Panc1 (cell line): ENCODE measurements around the gene BICRA.

Source experiments
- POLR2AphosphoS5 ChIP-seq: IDR thresholded peaks from 2 replicates; pipeline ENCODE4 v1.6.1; 2012; ENCODE audit warnings: mild to moderate bottlenecking, low read depth, low read length, moderate library complexity
- SIN3A ChIP-seq: IDR thresholded peaks from 2 replicates; pipeline ENCODE4 v1.6.1; 2012; ENCODE audit warnings: low read depth, mild to moderate bottlenecking, low read length, moderate library complexity, borderline replicate concordance; ENCODE audit not compliant: insufficient read depth
- TCF7L2 ChIP-seq: IDR thresholded peaks from 2 replicates; pipeline ENCODE4 v1.6.1; 2011; ENCODE audit warnings: mild to moderate bottlenecking, low read depth, low read length, inconsistent platforms
- TF ChIP-seq, protein P1 (sequence below): fragments of 450-650 bp; IDR thresholded peaks from 2 replicates; pipeline ENCODE4 v1.5.1; 2017; ENCODE audit warnings: mild to moderate bottlenecking
- TF ChIP-seq, protein P2 (sequence below), 2 experiments: IDR thresholded peaks; 2 replicates each; pipeline ENCODE4 v1.6.1; 2011 to 2012; ENCODE audit warnings: low read depth in 2 of 2, control low read depth in 1 of 2, low read length in 1 of 2, mild to moderate bottlenecking in 1 of 2, moderate library complexity in 1 of 2; ENCODE audit not compliant: insufficient read depth in 1 of 2

DNA sequence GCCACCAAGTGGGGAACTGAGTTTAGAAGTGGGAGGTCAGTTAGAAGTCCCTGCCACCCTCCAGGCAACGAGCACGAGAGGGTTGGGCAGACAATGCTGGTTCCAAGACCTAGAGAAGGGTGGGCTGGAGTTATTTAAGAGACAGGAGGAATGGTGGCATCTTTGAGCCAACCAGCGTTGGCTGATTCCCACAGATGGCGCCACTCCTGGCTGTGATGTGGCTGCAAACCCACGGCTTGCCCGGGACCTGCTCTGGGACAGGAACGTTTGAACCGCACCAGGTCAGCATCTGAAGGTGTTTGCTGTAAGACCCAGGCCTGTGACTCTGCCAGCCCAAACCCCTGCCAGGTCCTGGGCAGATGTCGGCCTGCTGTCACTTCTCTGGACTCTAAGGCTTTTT is 42.8 kb downstream of the BICRA start:
- TF ChIP-seq, protein P1, sequence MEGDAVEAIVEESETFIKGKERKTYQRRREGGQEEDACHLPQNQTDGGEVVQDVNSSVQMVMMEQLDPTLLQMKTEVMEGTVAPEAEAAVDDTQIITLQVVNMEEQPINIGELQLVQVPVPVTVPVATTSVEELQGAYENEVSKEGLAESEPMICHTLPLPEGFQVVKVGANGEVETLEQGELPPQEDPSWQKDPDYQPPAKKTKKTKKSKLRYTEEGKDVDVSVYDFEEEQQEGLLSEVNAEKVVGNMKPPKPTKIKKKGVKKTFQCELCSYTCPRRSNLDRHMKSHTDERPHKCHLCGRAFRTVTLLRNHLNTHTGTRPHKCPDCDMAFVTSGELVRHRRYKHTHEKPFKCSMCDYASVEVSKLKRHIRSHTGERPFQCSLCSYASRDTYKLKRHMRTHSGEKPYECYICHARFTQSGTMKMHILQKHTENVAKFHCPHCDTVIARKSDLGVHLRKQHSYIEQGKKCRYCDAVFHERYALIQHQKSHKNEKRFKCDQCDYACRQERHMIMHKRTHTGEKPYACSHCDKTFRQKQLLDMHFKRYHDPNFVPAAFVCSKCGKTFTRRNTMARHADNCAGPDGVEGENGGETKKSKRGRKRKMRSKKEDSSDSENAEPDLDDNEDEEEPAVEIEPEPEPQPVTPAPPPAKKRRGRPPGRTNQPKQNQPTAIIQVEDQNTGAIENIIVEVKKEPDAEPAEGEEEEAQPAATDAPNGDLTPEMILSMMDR: no peak
- TF ChIP-seq TCF7L2 (no peak), SIN3A (no peak), POLR2AphosphoS5 (no peak)
- TF ChIP-seq, protein P2, sequence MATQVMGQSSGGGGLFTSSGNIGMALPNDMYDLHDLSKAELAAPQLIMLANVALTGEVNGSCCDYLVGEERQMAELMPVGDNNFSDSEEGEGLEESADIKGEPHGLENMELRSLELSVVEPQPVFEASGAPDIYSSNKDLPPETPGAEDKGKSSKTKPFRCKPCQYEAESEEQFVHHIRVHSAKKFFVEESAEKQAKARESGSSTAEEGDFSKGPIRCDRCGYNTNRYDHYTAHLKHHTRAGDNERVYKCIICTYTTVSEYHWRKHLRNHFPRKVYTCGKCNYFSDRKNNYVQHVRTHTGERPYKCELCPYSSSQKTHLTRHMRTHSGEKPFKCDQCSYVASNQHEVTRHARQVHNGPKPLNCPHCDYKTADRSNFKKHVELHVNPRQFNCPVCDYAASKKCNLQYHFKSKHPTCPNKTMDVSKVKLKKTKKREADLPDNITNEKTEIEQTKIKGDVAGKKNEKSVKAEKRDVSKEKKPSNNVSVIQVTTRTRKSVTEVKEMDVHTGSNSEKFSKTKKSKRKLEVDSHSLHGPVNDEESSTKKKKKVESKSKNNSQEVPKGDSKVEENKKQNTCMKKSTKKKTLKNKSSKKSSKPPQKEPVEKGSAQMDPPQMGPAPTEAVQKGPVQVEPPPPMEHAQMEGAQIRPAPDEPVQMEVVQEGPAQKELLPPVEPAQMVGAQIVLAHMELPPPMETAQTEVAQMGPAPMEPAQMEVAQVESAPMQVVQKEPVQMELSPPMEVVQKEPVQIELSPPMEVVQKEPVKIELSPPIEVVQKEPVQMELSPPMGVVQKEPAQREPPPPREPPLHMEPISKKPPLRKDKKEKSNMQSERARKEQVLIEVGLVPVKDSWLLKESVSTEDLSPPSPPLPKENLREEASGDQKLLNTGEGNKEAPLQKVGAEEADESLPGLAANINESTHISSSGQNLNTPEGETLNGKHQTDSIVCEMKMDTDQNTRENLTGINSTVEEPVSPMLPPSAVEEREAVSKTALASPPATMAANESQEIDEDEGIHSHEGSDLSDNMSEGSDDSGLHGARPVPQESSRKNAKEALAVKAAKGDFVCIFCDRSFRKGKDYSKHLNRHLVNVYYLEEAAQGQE (IDR thresholded peaks at IDR 0.05; ENCODE audit: insufficient read depth in 1 of 2, low read depth in 2 of 2, low read length in 1 of 2): no peak
